Thoracic aorta (tissue), 2 donors: ENCODE data around the gene ELMO2. TPM values are rescaled to one million over a fixed set of nuclear protein-coding genes. Genes with fewer than 3 reads are reported as not detected.

ENCODE experiments used
- ATAC-seq: fragments of 150-250 bp; one replicate; pipeline ENCODE4 v1.8.0; 2017; ENCODE audit warnings: low read depth; ENCODE audit not compliant: insufficient number of reproducible peaks, low FRiP score
- DNase-seq: peaks from one replicate; pipeline ENCODE4 v3.0.0-alpha.2; 2020; ENCODE audit warnings: low spot score
- H3K27ac ChIP-seq, 2 donors: fragments of 200-600 bp; sonication (generic); 1 replicate in 1 of 2; 2 replicates in 1 of 2; pipeline ENCODE4 v1.5.1; 2016; ENCODE audit warnings: mild to moderate bottlenecking in 2 of 2, moderate library complexity in 2 of 2
- H3K27me3 ChIP-seq: fragments of 200-600 bp; sonication (generic); replicated peaks from 2 replicates; pipeline ENCODE4 v1.6.0; 2016; ENCODE audit warnings: mild to moderate bottlenecking; ENCODE audit not compliant: insufficient read depth
- H3K36me3 ChIP-seq: fragments of 200-600 bp; sonication (generic); one replicate; pipeline ENCODE4 v1.5.1; 2016
- H3K4me1 ChIP-seq, 2 donors: fragments of 200-600 bp; sonication (generic); 1 replicate in 1 of 2; 2 replicates in 1 of 2; pipeline versions ENCODE4 v1.5.1 to v1.6.0; 2016; ENCODE audit warnings: low read depth in 2 of 2, mild to moderate bottlenecking in 1 of 2; ENCODE audit not compliant: control insufficient read depth in 1 of 2
- H3K4me3 ChIP-seq: fragments of 200-600 bp; sonication (generic); 2 replicates; pipeline ENCODE4 v1.5.1; 2016; ENCODE audit warnings: mild to moderate bottlenecking
- H3K9me3 ChIP-seq: fragments of 200-600 bp; sonication (generic); 2 replicates; pipeline ENCODE4 v1.5.1; 2016
- CTCF ChIP-seq: fragments of 200-600 bp; sonication (generic); IDR thresholded peaks from one replicate; pipeline ENCODE4 v1.5.1; 2019; ENCODE audit warnings: antibody characterized with exemption
- total RNA-seq, 2 donors: library from RNA; depleted of rRNA; stranded (reverse); fragments of >200 nt; gene quantifications; one replicate each; pipeline versions ENCODE4 v1.1.0 to v1.2.3, GENCODE V29; 2016

The ELMO2 gene
- total RNA-seq, 2 donors from 2014 or later: 50.1 to 55.2 TPM

DNA sequence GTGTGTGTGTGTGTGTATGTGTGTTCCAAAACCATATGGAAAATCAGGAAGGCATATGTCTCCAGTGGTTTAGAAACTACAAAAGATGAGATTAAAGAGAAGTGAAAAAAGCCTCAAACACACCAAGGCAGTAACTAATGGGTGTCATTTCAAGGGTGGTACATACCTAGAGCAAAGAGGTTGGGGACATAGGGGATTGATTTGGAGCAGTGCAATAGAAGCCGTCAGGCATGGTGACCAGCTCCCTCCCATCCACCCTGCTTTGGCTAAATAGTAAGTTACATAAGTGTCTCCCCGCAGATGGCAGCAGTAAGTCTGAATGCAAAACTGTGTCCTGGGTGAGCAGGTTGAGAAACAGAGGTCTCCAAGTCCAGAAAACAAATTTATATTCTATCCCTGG, 10.4 kb upstream of the ELMO2 start:
- no peak for DNase-seq
- TF ChIP-seq CTCF: no peak
- peaks cover 0 to 5% of the 10 kb centered on the region in 2 donors for H3K4me1 ChIP-seq
- no peaks in the 10 kb centered on the region for H3K27me3 ChIP-seq
- ATAC-seq: no peak
- no peaks in the 10 kb centered on the region for H3K36me3 ChIP-seq
- H3K27ac ChIP-seq: no peak overlapping the region
- no peaks in the 10 kb centered on the region for H3K9me3 ChIP-seq
- H3K4me3 ChIP-seq: no peak overlapping the region

GRCh38 chr20:46416421-46416820, 10.0 kb upstream of the ELMO2 start:
- ATAC-seq: no peak
- Histone ChIP-seq H3K9me3 (no peaks in the 10 kb centered on the region), H3K4me1 (peaks cover 0 to 4% of the 10 kb centered on the region in 2 donors), H3K36me3 (no peaks in the 10 kb centered on the region), H3K27ac (no peak overlapping the region), H3K27me3 (no peaks in the 10 kb centered on the region), H3K4me3 (no peak overlapping the region)
- no peak for TF ChIP-seq CTCF
- no peak for DNase-seq

DNA sequence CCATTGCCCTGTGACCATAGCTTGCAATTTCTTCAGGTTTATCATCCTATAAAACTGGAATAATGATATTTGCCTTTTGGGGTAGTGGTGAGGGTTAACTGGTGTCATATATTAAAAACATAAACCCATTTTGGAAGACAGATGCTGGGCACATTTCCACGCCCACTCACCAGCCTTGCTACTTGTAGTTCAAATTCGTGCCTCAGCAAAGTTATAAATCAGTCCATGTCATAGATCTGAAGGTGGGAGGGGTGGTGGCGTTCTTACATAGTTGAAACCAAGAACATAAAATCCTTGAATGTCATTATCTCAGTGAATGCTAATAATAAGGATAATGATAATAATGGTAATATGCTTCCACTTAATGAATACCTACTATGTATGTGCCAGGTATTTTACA, 9.4 kb upstream of the ELMO2 start:
- DNase-seq: no peak
- H3K36me3 ChIP-seq: no peaks in the 10 kb centered on the region
- no peaks in the 10 kb centered on the region for H3K27me3 ChIP-seq
- no peak for TF ChIP-seq CTCF
- no peak for ATAC-seq
- H3K27ac ChIP-seq: no peak overlapping the region
- H3K4me3 ChIP-seq: no peak overlapping the region
- no peaks in the 10 kb centered on the region for H3K9me3 ChIP-seq
- H3K4me1 ChIP-seq: peaks cover 0 to under 1% of the 10 kb centered on the region in 2 donors

GRCh38 chr20:46414608-46415007, 8.2 kb upstream of the ELMO2 start:
- Histone ChIP-seq H3K9me3 (no peaks in the 10 kb centered on the region), H3K4me3 (no peak overlapping the region), H3K27me3 (no peaks in the 10 kb centered on the region), H3K4me1 (peaks cover 4 to 6% of the 10 kb centered on the region in 2 donors), H3K27ac (no peak overlapping the region), H3K36me3 (no peaks in the 10 kb centered on the region)
- TF ChIP-seq CTCF: no peak
- ATAC-seq (no peak), DNase-seq (no peak)

- ATAC-seq: no peak
- DNase-seq: no peak
Measured at GRCh38 chr20:46411637-46412036, 5.2 kb upstream of the ELMO2 start.

More at GRCh38 chr20:46411637-46412036, 5.2 kb upstream of the ELMO2 start:
- Histone ChIP-seq H3K4me1 (peaks cover 4 to 18% of the 10 kb centered on the region in 2 donors), H3K27me3 (no peaks in the 10 kb centered on the region), H3K36me3 (no peaks in the 10 kb centered on the region), H3K4me3 (no peak overlapping the region), H3K27ac (no peak overlapping the region), H3K9me3 (no peaks in the 10 kb centered on the region)
- no peak for TF ChIP-seq CTCF
